Right lobe of liver (tissue), 4 donors: Measurements from ENCODE around the gene MRGPRD.

ENCODE experiments used
- CTCF ChIP-seq, 4 donors: fragments of 200-600 bp in 3 of 4; fragments of 450-650 bp in 1 of 4; IDR thresholded peaks; one replicate each; pipeline versions ENCODE4 v1.5.1 to v1.8.0; 2016 to 2022; ENCODE audit warnings: antibody characterized with exemption in 4 of 4, mild to moderate bottlenecking in 2 of 4
- POLR2A ChIP-seq: fragments of 450-650 bp; IDR thresholded peaks from one replicate; pipeline ENCODE4 v1.6.1; 2017; ENCODE audit warnings: antibody characterized with exemption, mild to moderate bottlenecking
- donor health status: DM: no; HTN: no; CAD: no.
- donor health status: DM: no; HTN: no; CAD: no.
- donor health status: DM: no; HTN: yes; CAD: no.

- TF ChIP-seq POLR2A (no peak), CTCF (IDR thresholded peaks at IDR 0.05) (no peak)
These were observed 32.3 kb downstream of the MRGPRD start for GRCh38 chr11:68948496-68948895.
